HUES64 (cell line): Measurements from ENCODE around the gene TMEM132D.

Experiments used
- H3K27ac ChIP-seq: 2 replicates; pipeline ENCODE4 v1.7.0; 2013; ENCODE audit warnings: low read depth, low read length, inconsistent platforms
- H3K27me3 ChIP-seq: 2 replicates; pipeline ENCODE4 v1.6.1; 2013; ENCODE audit warnings: mild to moderate bottlenecking, low read length; ENCODE audit not compliant: insufficient read depth
- H3K36me3 ChIP-seq: 2 replicates; pipeline ENCODE4 v1.6.1; 2013; ENCODE audit warnings: mild to moderate bottlenecking, low read length; ENCODE audit not compliant: insufficient read depth
- H3K4me1 ChIP-seq: 2 replicates; pipeline ENCODE4 v1.6.1; 2013; ENCODE audit warnings: mild to moderate bottlenecking, low read length, moderate library complexity; ENCODE audit not compliant: insufficient read depth
- H3K4me3 ChIP-seq: 2 replicates; pipeline ENCODE4 v1.5.1; 2013; ENCODE audit warnings: mild to moderate bottlenecking, low read length, moderate library complexity
- H3K9ac ChIP-seq: 2 replicates; pipeline ENCODE4 v1.6.1; 2013; ENCODE audit warnings: mild to moderate bottlenecking, low read depth, low read length
- H3K9me3 ChIP-seq: 2 replicates; pipeline ENCODE4 v1.6.1; 2013; ENCODE audit warnings: low read depth, low read length; ENCODE audit not compliant: insufficient read depth
- WGBS: fragments of 150-250, 120-280 bp; methylation state at CpG from one replicate; pipeline ENCODE4 v1.1.7; 2013; ENCODE audit warnings: missing lambda C conversion rate; 5-methylcytosine and 5-hydroxymethylcytosine counted together

Gene TMEM132D

GRCh38 chr12:129594098-129594497, 309.7 kb downstream of the TMEM132D start:
- H3K9me3 ChIP-seq, result no peaks in the 10 kb centered on the region
- H3K36me3 ChIP-seq, result no peaks in the 10 kb centered on the region
- WGBS, result 97% methylated on average over 6 of the region's 6 CpGs

DNA sequence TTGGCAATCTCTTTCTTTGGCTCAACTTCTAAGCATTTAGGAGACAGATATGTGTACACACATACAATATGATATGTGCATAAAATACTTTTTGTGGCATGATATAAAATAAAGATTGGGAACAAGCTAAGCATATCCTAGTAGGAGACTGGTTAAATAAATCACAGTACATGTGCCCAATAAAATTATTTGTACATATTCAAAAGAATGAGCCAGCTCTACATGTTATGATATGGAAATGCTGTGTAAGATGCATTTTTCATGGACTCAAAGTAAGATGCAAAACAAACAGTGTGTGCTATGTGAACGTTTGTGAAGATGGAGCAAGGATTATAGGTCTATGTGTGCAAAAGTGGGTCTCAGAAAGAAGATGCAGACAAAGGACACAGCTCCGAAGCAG, 311.4 kb downstream of the TMEM132D start:
- Histone ChIP-seq H3K27ac (no peak overlapping the region), H3K4me3 (no peak overlapping the region), H3K9me3 (no peaks in the 10 kb centered on the region), H3K9ac (no peak overlapping the region), H3K27me3 (no peaks in the 10 kb centered on the region), H3K4me1 (no peaks in the 10 kb centered on the region), H3K36me3 (no peaks in the 10 kb centered on the region)
- 85% methylated on average over 2 of the region's 2 CpGs for WGBS

More at GRCh38 chr12:129594098-129594497, 309.7 kb downstream of the TMEM132D start:
- Histone ChIP-seq H3K4me3 (no peak overlapping the region), H3K27me3 (no peaks in the 10 kb centered on the region), H3K27ac (no peak overlapping the region), H3K9ac (no peak overlapping the region), H3K4me1 (peaks cover 4% of the 10 kb centered on the region; the same call in 1 of the 2 replicates)

DNA sequence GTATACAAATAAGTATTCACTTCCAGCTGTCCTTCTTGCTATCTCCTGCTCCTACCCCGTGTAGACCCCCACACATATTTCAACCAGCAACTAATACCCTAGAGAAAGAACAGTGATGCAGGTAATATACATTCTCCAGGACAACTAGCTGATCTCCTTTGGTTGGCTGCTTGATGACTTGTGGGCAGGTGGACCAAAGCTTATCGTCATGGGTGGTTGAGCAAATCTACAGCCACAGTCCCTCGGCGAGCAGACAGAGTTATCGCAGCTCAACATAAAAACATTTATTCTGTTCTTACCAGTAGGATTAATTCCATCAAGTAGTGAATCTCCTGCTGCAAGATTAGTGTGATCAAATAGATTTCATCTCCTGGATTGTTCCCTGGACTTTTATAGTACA, 314.3 kb downstream of the TMEM132D start:
- H3K36me3 ChIP-seq, result no peaks in the 10 kb centered on the region
- H3K27ac ChIP-seq, result no peak overlapping the region
- no peaks in the 10 kb centered on the region for H3K4me1 ChIP-seq
- 98% methylated on average over 5 of the region's 5 CpGs for WGBS
- no peaks in the 10 kb centered on the region for H3K27me3 ChIP-seq
- H3K9me3 ChIP-seq, result no peaks in the 10 kb centered on the region
- no peak overlapping the region for H3K9ac ChIP-seq
- no peak overlapping the region for H3K4me3 ChIP-seq

- Histone ChIP-seq H3K9ac (no peak overlapping the region), H3K27me3 (no peaks in the 10 kb centered on the region), H3K4me1 (no peaks in the 10 kb centered on the region), H3K4me3 (no peak overlapping the region), H3K27ac (no peak overlapping the region), H3K36me3 (no peaks in the 10 kb centered on the region), H3K9me3 (no peaks in the 10 kb centered on the region)
- WGBS, result 66% methylated on average over 3 of the region's 4 CpGs
Measured at GRCh38 chr12:129588142-129588541, 315.7 kb downstream of the TMEM132D start.

DNA sequence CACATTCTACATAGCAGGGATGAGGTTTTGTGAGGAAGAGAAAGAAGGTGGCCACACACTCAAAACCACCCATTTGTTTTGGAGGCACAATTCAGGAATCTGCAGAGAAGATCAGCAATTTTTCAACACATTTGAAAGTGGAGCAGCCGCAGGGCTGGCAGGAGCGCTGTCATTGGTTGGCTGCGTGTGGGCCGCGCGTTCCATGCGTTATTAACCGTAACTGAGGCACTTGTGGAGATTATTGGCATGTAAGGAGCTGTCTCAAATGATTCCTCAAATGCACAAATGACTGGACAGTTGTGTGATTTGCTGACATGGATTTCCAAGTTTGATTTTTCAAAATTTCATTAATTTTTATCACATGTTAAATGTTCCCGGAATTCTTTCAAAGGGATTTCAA, 318.5 kb downstream of the TMEM132D start:
- Histone ChIP-seq H3K9ac (no peak overlapping the region), H3K4me1 (no peaks in the 10 kb centered on the region), H3K9me3 (no peaks in the 10 kb centered on the region), H3K36me3 (no peaks in the 10 kb centered on the region), H3K27ac (no peak overlapping the region), H3K27me3 (no peaks in the 10 kb centered on the region), H3K4me3 (no peak overlapping the region)
- 96% methylated on average over 8 of the region's 9 CpGs for WGBS

DNA sequence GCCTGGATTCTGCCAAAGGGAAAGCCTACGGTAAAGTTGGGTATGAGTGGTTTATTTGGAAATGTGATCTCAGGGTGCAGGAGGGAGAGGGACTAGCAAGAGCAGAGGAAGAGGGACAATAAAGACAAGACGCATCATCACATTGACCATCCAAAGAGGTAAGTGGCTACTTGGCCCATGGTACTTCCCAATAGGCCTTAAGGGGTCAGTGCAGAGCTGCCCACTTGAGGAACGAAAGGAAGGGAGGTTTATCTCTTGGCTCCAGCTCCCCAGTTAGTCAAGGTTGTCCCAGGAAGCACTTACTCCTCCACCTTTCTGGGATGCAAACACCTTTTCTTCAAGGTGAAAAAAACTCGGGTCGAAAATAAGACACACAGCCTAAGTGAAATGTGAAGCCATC, 323.9 kb downstream of the TMEM132D start:
- no peak overlapping the region for H3K4me3 ChIP-seq
- no peaks in the 10 kb centered on the region for H3K4me1 ChIP-seq
- no peaks in the 10 kb centered on the region for H3K27me3 ChIP-seq
- no peaks in the 10 kb centered on the region for H3K36me3 ChIP-seq
- no peak overlapping the region for H3K27ac ChIP-seq
- H3K9me3 ChIP-seq, result no peaks in the 10 kb centered on the region
- 82% methylated on average over 5 of the region's 5 CpGs for WGBS
- no peak overlapping the region for H3K9ac ChIP-seq

- Histone ChIP-seq H3K4me3 (no peak overlapping the region), H3K4me1 (peaks cover 2% of the 10 kb centered on the region; the same call in 1 of the 2 replicates), H3K36me3 (no peaks in the 10 kb centered on the region), H3K9ac (no peak overlapping the region), H3K9me3 (peaks cover 2% of the 10 kb centered on the region; the same call in 1 of the 2 replicates), H3K27ac (no peak overlapping the region), H3K27me3 (no peaks in the 10 kb centered on the region)
- 77% methylated on average over 17 of the region's 17 CpGs for WGBS
Measured at GRCh38 chr12:129571901-129572494, 331.8 kb downstream of the TMEM132D start.

DNA sequence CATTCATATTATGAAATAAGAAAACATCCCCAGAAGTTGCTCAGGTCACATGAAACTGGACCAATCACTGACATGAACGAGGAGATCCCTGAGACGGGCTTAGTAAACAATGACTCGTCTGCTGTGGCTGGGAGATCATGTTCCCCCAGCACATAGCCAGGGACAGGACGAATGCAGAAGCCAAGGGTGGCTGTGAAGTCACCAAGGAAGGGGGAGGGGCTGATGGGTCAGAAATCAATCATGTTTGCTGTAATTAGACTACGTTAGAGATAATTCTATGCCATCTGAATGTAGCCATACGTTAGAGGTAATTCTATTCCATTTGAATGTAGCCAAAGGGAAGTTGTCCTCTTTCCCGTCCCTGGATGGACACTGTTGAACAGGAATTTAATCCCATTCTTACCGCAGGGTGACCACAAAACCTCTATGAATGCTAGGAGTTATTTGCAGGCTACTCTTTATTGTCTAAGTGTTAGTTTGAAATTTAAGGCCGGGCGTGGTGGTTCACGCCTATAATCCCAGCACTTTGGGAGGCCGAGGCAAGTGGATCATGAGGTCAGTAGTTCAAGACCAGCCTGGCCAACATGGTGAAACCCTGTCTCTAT, 332.9 kb downstream of the TMEM132D start:
- no peak overlapping the region for H3K4me3 ChIP-seq
- no peaks in the 10 kb centered on the region for H3K27me3 ChIP-seq
- H3K4me1 ChIP-seq, result peaks cover 2% of the 10 kb centered on the region; the same call in 1 of the 2 replicates
- no peaks in the 10 kb centered on the region for H3K36me3 ChIP-seq
- WGBS, result 84% methylated on average over 12 of the region's 12 CpGs
- H3K9ac ChIP-seq, result no peak overlapping the region
- peaks cover 5% of the 10 kb centered on the region; the same call in 1 of the 2 replicates for H3K9me3 ChIP-seq
- H3K27ac ChIP-seq, result no peak overlapping the region

DNA sequence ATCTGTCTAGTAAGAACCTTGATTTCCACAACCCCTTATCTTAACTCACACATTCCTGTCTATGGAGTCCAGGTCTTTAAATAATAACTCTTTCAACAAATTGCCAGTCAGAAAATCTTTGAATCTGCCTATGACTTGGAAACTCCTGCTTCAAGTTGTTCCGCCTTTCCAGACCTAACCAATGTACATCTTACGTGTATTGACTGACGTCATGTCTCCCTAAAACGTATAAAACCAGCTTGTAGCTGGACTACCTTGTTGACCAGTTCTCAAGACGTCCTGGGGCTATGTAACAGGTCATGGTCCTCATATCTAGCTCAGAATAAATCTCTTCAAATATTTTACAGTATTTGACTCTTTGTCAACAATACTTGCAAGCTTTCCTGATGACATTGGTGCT, 337.0 kb downstream of the TMEM132D start:
- no peak overlapping the region for H3K9ac ChIP-seq

DNA sequence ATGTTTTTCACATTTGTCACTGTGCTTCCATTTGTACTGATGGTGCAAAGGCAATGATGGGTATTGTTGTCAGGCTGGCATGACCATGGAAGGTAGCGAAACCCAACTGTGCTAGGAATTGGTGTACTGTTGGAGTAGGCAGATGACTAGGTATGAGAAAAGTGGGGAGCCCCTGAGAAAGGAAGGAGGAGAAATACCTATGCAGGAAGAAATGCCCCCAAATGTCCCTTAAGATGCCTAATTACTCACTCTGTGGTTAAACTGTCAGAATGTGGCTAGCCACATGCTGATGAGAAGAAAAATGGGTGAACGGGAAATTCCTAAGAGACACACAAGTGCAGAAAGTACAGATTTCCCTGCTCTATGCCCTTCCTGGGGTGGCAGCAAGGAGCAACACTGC, 339.1 kb downstream of the TMEM132D start:
- no peaks in the 10 kb centered on the region for H3K4me1 ChIP-seq
- 93% methylated on average over 2 of the region's 2 CpGs for WGBS
- H3K4me3 ChIP-seq, result no peak overlapping the region
- H3K9me3 ChIP-seq, result peaks cover 10% of the 10 kb centered on the region; the same call in 1 of the 2 replicates
- H3K27me3 ChIP-seq, result no peaks in the 10 kb centered on the region
- no peak overlapping the region for H3K27ac ChIP-seq
- H3K36me3 ChIP-seq, result no peaks in the 10 kb centered on the region
- H3K9ac ChIP-seq, result no peak overlapping the region

More for the DNA sequence above, 337.0 kb downstream of the TMEM132D start:
- H3K4me1 ChIP-seq, result peaks cover 2% of the 10 kb centered on the region; the same call in 1 of the 2 replicates
- H3K4me3 ChIP-seq, result no peak overlapping the region
- H3K9me3 ChIP-seq, result peaks cover 10% of the 10 kb centered on the region; the same call in 1 of the 2 replicates
- H3K36me3 ChIP-seq, result no peaks in the 10 kb centered on the region
- no peak overlapping the region for H3K27ac ChIP-seq
- WGBS, result 92% methylated on average over 5 of the region's 5 CpGs
- no peaks in the 10 kb centered on the region for H3K27me3 ChIP-seq

DNA sequence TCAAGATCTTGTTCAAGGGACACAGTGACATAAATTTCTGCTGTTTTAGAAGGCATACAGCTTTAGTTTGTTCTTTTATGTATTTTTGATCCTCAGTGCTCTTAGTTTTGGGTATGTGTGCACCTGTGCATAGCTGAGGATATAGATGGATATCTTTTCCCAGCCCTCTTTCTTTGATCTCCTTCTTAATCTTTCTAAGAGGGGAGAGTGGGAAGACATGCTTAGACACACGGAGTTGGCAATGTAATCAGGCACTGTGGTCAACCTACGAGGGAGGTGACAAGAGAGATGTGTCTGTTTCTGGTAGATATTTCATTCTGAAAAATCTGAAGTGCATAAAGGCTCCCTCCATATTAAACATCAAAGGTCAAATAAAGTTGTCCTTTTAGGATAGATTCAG, 340.6 kb downstream of the TMEM132D start:
- H3K9ac ChIP-seq, result no peak overlapping the region
- no peak overlapping the region for H3K27ac ChIP-seq
- H3K27me3 ChIP-seq, result no peaks in the 10 kb centered on the region
- no peak overlapping the region for H3K4me3 ChIP-seq
- peaks cover 10% of the 10 kb centered on the region; the same call in 1 of the 2 replicates for H3K9me3 ChIP-seq
- no peaks in the 10 kb centered on the region for H3K4me1 ChIP-seq
- 100% methylated on average over 2 of the region's 2 CpGs for WGBS
- no peaks in the 10 kb centered on the region for H3K36me3 ChIP-seq
